ENCODE measurements around the gene YJEFN3.

DNA sequence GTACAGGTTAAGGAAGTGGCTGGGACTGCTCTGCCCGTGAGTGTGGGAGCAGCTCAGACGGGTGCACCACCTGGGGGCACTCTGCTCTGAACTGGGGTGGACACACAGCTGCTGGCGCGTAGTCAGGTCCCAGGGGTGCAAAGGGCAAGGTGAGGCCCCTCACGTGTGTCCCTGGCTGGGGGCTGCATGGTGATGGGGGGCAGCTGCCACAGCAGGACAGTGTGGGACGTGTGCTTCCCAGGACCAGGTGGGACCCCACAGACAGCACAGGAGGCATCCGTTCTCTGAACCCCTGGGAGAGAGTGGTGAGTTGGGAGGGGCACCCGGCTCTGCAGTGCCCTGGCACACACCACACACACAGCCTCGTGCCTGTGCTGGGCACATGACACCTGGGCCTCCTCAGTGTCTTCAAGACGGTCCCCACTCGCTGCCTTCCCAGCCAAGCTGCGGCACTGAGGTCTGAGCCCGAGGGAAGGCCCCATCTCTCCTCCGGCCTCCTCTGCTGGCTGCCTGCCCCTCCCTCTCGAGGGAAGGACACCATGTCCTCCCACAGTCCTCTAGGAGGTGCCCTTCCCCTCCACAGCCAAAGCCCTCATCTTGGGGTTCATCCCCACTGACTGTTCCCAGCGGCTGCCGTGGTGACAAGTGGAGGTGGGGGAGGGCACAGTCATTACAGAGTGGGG lies 34.1 kb downstream of the YJEFN3 start:
- TF ChIP-seq, protein P1, sequence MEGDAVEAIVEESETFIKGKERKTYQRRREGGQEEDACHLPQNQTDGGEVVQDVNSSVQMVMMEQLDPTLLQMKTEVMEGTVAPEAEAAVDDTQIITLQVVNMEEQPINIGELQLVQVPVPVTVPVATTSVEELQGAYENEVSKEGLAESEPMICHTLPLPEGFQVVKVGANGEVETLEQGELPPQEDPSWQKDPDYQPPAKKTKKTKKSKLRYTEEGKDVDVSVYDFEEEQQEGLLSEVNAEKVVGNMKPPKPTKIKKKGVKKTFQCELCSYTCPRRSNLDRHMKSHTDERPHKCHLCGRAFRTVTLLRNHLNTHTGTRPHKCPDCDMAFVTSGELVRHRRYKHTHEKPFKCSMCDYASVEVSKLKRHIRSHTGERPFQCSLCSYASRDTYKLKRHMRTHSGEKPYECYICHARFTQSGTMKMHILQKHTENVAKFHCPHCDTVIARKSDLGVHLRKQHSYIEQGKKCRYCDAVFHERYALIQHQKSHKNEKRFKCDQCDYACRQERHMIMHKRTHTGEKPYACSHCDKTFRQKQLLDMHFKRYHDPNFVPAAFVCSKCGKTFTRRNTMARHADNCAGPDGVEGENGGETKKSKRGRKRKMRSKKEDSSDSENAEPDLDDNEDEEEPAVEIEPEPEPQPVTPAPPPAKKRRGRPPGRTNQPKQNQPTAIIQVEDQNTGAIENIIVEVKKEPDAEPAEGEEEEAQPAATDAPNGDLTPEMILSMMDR (IDR thresholded peaks at IDR 0.05; ENCODE audit: low read depth, low read length, poor library complexity, severe bottlenecking), result no peak
- TF ChIP-seq EZH2phosphoT487 (IDR thresholded peaks at IDR 0.05; ENCODE audit: borderline replicate concordance, low read length), result no peak
